GM21515 (cell line): ENCODE data around the gene FAM20C.

ENCODE experiments used
- ATAC-seq: cut with Tn5 transposase; IDR thresholded peaks from one replicate; pipeline ENCODE4 v1.9.1; 2021; ENCODE audit not compliant: unreplicated experiment

Gene FAM20C

DNA sequence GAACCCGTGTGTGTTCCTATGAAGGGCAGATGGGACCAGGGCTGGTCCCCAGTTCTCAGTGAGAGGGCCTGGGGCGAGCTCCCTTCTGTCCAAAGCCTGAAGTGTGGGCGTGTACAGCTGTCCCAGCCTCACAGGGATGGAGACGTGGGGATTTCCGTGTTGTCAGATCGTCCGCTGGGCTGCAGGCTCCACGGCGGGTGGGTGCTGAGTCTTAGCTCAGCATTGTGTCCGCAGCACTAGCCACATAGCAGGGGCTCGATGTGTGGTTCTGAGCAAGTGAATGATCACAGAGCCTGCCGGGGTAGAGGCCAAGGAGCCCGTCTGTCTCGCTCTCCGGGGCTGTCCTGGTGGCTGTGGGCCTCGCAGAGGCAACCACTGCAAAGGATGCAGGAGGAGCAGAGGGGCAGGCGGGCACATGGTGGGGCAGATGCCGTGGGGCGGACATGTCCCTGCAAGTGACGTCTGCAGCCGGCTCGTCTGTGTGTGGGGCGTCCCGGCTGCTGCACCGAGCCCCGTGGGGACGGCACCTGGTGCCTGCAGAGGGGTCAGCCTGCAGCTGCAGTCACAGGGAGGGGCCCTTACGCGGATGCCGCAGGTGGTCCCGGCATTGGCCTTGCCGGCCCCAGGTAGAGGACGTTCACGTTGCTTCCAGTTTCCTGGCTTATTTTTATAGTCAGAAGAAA, 30.9 kb downstream of the FAM20C start:
- no peak for ATAC-seq

DNA sequence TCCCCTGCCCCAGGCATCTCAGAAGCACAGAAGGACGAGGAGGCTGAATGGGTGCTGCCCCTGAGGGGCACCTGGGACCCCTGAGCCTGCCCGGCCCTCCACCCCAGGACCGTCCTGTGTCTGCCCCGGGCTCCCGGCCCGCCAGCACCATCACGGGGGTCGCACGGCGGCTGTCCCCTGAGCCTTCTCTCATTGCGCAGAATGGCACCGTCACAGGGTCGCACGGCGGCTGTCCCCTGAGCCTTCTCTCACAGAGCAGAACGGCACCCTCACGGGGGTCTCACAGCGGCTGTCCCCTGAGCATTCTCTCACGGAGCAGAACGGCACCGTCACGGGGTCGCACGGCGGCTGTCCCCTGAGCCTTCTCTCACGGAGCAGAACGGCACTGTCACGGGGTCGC, 31.5 kb downstream of the FAM20C start:
- no peak for ATAC-seq

DNA sequence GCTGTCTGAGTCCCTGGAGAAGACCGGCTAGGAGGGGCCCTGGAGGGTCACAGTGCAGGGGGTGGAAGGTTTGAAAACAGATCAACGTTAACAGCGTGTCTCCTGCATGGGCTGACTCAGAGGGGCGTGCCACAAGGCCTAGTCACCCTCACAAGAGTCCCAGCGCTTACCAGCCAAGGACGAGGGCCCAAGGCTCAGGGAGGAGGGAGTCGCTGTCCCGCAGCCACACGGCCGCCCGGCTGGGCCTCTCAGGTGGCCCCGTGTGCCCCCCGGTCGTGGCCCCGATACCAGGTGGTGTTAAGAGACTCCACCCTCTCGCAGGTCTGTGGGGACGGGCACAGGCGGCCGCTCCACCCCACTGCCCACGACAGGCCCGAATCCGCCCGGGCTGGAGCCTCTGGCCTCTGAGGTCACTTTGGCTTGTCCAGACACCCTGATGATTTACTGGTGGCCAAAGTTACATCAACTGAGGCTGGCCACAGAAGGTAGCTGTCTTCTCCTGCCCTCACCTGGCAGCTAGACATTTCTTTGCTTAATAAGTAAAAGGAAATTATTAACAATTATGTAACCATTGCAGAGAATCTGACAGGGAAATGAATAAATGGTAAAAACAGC, 34.0 kb downstream of the FAM20C start:
- no peak for ATAC-seq

DNA sequence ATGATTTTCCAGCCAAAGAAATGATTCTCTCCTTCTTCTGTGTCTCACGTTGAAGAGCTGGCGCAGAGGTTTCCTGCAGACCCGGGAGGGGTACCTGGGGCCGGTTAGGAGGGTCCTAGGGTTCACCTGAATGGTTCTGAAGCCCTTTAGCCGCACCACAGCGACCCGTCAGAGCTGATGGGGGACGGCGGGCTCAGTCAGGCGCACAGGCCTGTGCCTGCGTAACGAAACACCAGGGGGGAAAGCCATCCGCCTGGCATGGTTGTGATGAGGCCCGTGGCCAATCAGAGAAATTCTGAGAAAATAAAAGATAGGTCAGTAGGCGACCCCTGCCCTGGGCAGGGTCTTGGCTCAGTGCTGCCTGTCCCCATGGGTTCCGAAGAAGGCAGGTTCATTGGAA, 35.6 kb downstream of the FAM20C start:
- no peak for ATAC-seq

DNA sequence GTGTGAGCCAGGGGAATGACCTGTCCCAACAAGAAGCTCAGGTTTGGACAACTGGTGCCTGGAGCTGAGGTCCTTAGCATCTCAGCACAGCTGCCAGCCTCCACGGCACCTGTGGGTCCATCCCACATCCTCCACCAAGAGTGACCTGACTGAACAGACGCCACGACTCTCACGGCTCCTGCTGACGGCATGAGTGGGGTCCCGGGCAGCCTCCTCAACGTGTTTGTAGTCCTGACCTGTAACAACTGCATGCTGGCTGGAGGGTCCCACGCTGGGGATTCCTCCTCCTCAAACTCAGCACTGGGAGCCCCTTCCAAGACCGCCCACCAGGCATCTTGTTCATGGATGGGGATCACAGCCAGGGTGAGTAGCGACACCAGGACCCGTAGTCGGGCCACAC, 36.2 kb downstream of the FAM20C start:
- ATAC-seq = no peak

DNA sequence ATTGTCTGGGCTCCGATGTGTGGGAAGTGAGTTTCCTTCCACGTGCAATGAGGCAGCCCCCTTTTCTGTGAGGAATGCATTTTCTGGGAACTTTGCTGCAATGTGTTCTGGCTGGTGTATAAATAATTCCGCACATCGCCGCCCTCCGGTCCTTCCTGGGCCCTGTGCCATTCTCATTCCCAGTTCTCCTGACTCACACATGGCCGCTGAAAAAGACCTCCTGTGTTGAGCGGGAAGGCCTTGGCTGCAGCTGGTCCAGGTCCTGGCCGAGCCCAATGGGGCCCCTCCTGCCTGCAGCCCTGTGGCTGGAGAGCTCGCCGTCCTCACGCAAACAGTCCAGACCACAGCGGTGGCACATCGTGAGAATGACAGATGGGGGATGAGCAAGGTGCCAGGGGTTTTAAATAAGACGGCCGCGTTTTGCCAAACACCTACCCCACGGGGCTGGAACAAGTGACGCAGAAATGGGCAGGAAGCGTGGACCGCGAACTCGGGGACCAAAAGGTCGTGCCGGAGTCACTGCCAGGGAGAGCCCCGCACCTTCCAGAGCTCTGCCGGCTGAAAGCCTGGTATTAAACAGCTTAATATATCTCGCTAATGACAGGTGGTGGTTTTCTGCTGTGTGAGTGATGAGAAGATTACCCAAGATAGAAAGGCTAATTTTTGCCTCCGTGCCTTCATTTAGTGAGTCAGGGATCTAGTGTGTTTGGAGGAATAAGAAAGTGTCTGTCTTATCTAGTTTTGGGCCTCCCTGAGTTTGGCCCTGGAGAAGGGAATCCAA, 37.0 kb downstream of the FAM20C start:
- ATAC-seq = no peak

DNA sequence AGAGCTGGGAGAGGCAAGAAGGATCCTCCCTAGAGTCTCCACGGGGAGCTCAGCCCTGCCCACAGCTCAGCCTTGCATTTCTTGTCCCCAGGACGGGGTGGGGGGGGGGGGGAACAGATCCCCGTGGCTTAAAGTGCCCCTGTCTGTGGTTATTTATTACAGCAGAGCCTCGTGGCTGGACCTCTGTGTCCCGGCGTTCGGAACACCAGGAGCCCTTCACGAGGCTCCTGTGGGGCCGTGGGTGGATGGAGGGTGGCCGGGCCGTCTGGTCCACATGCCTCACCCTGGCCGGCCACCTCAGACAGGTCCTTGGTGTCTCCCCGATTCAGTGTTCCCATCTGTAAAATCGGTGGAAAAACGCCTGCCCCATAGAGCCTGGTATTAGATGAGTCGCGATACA, 37.9 kb downstream of the FAM20C start:
- no peak for ATAC-seq

DNA sequence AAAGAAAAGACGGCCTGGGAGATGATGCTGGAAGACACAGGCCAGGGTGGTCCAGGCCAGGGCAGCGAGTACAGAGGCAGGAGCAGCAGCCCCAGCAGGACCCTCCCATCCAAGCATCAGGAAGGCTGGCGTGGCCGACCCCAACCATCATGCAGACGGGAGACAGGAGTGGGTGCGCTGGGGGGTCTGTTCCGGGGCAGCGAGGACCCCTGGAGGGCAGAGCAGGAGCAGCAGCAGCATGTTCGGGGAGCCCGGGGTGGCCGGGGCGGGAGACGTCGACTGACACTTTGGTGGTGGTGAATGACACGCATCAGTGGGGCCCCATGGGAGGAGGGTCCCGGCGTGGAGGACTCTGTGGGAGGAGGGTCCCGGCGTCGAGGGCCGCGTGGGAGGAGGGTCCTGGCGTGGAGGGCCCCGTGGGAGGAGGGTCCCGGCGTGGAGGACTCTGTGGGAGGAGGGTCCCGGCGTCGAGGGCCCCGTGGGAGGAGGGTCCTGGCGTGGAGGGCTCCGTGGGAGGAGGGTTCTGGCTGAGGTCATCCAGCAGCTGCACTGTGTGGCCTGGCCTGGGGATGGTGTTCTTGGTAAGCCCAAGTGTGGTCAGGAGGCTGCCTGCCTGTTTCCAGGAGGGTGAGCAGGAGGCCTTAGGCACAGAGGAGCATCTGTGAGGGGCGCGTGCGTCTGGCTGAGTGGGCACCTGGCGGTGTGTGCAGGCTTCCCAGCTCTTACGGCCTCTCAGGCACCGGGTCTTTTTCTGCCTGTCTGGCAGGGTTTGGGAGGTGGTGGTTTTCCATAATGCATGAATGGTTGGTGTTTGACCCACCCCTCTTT, 38.9 kb downstream of the FAM20C start:
- ATAC-seq = no peak

DNA sequence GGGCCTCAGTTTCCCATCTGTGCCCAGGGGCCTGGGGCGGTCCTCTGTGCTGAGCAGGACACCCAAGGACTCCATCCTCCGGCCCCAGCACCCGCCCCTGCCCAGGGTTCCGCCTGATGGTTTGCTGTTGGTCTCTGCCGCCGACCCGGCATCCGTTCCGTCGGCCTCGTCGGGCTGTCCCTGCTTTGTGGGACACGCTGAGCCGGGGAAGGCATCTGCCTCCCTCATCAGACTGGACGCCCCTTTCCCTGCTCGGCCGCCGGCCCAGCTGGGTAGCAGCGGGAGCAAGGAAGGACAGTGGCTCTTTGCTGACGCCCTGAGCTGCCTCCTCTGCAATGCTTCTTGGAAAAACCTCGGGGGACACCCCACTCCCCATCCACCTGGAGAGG, 39.5 kb downstream of the FAM20C start:
- ATAC-seq = no peak

DNA sequence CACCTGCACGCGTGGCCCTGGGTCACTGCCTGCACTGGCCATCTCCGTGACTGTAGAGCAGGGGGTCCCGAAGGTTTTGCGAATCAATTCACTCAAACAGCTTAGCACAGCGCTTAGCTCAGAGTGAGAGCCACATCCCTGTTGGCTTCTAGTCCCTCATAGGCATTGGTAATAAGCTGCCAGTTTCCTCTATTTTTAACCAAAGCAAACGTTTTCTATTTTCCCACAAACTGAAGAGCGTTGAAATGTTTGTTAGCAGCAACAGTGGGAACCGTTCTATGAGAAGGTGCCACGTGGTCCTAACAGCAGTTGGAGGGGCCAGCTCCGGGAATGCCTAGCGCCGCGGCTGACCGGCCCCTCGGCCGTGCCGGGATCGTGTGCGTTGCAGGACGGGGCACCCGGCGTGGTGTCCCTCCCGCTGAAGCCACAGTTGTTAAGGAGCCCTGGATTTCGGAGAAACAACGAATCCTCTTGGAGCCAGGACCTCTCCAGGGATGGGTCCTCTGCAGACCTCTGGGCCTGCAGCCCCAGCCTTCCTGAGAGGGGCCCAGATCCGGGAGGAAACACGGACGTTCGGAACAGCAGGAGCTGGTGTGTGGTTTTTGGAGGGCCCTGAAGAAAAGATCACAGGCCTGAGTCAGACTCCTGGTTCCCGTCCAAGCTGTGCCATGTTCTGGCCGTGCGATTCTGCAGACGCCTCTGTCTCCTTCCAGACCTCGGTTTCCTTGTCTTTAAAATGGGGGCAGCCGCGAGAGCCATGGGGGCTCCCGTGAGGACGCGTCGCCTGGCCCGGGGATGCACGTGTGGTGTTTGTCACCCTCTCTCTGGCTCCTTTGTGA, 40.3 kb downstream of the FAM20C start:
- ATAC-seq = no peak

DNA sequence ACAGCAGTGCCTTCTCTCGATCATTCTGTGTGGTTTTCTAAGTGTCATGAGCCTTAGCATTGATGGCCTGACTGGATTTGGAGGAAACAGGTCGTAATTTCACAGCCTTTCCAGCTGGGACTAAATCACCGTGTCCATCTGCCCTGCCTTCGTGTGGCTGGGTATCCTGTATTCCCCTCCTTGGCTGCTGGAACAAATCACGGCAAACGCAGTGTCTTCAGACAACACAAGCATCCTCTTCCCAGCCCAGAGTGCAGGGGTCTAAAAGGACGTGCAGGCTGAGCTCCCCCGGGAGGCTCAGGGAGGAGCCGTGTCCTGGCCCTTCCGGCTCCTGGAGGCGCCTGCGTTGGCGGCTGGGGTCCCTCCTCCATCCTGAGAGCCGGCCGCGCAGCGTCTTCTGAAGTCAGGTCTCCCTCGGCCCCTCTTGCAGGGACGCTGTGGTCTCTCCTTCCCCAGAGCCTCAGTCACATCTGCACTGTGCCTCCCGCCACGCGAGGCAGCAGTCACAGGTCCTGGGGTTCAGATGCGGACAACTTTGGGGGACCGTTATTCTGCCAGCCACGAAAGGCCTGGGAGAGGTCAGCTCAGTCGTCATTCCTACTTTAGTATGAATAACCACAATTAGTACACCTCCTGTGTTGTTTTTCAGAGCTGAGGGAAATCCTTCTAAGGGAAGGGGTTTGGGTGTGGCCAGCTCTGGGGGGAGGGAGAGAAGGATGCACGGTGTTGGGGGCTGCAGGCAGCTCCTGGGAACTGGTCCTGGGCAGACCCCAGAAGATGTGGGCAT, 41.1 kb downstream of the FAM20C start:
- no peak for ATAC-seq

DNA sequence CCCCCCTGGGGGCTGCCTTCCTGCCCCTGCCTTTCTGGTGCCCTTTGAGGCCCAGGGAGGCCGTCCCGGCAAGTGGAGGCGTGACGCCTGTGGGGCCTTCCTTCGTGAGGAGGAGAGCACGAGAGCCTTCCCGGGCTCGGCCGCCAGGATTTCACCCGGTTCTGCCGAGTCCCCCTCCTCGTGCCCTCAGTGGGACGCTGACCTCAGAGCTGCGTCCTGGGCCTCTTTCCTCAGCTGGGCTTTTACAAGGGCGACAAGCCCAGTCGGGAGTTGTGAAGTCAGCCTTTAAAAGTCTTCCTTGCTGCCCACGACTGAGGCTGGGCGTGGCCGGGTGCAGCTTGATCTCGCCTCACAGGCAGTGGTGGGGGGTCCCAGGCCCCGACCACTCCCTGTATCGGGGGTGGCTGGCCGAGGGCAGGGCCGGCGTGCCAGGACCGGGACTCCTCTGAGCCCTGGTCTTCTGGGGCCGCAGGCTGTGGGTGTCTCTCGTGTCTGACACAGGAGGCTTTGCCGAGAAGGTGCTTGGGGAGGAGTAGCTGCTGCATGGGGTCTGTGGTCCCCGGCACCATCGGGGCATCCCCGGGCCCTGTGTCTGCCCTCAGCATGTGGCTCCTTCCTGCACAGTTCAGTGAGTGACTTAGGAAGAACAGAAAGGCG, 41.8 kb downstream of the FAM20C start:
- ATAC-seq = no peak

DNA sequence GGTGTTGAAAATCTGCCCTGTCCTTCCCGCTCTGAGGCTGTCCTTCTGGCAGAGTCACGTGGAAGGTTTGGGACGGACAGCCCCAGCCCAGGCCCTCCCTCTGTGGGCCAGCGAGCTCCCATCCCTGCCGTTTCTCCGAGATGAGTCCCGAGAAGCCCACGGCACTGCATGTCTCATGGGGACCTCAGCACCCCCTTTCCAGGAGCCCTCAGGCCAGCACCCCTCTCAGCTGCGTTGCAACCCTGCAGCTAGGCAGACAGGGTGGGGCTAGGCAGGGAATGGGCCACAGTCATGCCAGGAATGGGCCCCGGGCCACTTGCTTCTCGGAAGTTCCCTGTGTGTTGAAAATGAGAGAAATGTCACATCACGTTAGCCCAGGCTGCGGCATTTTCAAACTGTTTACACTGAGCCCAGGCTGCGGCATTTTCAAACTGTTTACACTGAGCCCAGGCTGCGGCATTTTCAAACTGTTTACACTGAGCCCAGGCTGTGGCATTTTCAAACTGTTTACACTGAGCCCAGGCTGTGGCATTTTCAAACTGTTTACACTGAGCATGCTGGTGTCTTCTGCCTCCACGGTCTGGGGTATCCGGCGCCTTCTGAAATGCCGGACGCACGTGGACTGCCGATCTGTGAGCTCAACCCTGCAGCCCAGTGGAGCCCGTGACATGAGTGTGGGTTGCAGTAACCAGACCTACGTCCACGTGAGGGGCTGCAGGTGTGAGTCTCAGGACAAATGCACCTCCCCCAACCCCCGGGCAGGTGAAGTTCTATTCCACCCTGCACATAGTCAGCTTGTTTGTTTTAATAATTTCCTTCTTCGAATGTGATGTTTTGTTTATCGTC, 42.6 kb downstream of the FAM20C start:
- ATAC-seq = no peak

DNA sequence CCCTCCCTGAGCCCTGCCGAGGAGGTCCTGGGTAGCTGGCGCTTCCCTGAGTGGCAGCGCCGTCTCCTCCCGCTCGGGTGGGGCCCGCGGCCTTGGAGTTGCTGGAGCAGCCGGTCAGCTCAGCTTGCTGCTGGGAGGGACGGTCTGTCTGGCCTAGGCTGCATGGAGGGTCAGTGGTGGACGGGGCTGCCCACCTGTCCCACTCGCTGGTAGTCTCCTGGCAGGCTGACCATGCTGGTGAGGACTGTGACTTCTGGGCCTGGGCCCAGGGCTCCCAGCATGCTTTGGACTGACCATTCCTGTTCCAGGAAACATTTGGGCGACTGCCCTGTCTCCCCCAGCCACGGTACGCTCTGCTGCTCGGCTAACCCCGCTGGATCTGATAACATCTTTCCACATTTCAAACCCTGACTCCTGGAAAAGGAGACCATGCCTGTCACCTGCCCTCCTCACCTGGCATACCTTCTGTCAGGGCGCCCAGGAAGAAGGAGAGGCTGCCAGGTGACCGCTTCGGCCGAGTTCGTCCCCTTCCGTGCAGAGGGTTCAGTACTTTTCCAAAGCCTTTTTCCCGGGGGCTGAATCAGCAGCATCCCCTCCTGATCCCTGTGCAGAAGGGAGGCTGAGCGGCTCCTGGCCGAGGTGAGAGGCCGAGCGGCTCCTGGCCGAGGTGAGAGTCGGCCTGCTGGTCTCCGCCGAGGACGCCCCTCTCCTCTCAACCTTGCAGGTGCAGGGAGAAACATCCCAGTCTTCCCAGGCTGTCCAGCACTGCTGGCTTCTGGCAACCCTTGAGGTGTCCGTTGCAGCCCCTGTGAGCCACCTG, 43.4 kb downstream of the FAM20C start:
- no peak for ATAC-seq

DNA sequence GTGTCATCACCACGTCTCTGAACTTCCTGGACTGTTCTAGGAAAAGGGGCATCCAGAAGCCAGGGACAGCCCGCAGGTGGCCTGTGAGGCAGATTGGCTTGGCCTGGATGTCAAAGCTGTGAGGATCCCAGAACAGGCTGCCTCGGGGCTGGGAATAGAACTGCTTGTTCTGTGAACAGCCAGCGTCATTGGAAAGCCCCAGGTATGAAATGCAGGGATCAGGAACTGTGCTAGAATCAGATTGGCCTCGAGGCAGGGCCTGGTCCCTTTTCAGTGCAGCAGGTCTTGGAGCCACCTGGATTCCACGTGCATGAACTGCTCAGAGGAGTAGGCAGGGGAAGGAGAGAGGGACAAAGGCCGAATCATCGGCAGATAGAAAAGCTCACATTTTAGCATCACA, 44.6 kb downstream of the FAM20C start:
- no peak for ATAC-seq

DNA sequence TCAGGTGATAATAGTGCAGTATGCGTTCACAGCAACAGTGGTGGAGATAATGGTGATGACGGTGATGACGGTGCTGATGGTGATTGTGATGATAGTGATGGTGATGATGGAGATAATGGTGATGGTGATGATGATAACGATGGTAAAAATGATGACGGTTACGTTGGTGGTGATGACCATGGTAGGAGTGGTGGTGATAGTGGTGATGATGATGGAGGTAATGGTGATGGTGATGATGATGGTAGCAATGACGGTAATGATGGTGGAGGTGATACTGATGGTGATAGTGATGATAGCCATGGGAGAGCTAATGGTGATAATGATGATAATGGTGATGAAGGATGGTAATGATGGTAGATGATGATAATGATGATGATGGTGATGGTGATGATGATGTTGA, 45.0 kb downstream of the FAM20C start:
- no peak for ATAC-seq

DNA sequence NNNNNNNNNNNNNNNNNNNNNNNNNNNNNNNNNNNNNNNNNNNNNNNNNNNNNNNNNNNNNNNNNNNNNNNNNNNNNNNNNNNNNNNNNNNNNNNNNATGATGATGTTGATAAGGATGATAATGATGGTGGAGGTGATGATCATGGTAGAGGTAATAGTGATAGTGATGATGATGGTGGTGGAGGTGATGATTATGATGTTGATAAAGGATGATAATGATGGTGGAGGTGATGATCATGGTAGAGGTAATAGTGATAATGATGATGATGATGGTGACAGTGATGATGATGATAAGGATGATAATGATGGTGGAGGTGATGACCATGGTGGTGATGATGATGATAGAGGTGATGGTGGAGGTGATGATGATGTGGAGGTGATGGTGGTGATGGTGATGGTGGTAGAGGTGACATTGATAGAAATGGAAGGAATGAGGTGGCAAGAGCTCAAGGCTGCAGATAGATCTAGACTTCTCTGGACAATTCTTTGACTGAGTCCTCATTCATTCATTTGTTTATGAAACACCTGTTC, 47.8 kb downstream of the FAM20C start:
- ATAC-seq = no peak
